Endothelial cell of umbilical vein (primary cell): ENCODE data around the gene KLK1.

Experiments
- CTCF ChIP-seq, 2 donors: IDR thresholded peaks; 1 replicate in 1 of 2; 2 replicates in 1 of 2; pipeline ENCODE4 v1.5.1; 2011; ENCODE audit warnings: low read length in 2 of 2, mild to moderate bottlenecking in 2 of 2, moderate library complexity in 2 of 2, control low read depth in 1 of 2, inconsistent platforms in 1 of 2, low read depth in 1 of 2; ENCODE audit not compliant: insufficient read depth in 1 of 2; ENCODE audit errors: extremely low read depth in 1 of 2
- EZH2 ChIP-seq: IDR thresholded peaks from 2 replicates; pipeline ENCODE4 v1.6.1; 2012; ENCODE audit warnings: borderline replicate concordance, low read depth, mild to moderate bottlenecking, moderate library complexity, low read length, inconsistent platforms; ENCODE audit not compliant: severe bottlenecking
- FOS ChIP-seq: IDR thresholded peaks from 2 replicates; pipeline ENCODE4 v1.6.1; 2011; ENCODE audit warnings: mild to moderate bottlenecking, low read length, moderate library complexity, borderline replicate concordance; ENCODE audit not compliant: insufficient read depth
- GATA2 ChIP-seq: IDR thresholded peaks from 2 replicates; pipeline ENCODE4 v1.7.0; 2011; ENCODE audit warnings: low read depth, mild to moderate bottlenecking, moderate library complexity, mixed read lengths, low read length; ENCODE audit not compliant: insufficient read length, insufficient read depth
- JUN ChIP-seq: IDR thresholded peaks from 2 replicates; pipeline ENCODE4 v1.6.1; 2011; ENCODE audit warnings: borderline replicate concordance, low read depth; ENCODE audit not compliant: insufficient read length, insufficient read depth
- MAX ChIP-seq: IDR thresholded peaks from 2 replicates; pipeline ENCODE4 v1.6.1; 2011; ENCODE audit not compliant: insufficient read depth, insufficient read length
- MYC ChIP-seq: IDR thresholded peaks from one replicate; pipeline ENCODE4 v1.6.1; 2011; ENCODE audit warnings: mild to moderate bottlenecking, low read depth, low read length
- POLR2A ChIP-seq: IDR thresholded peaks from 2 replicates; pipeline ENCODE4 v1.6.1; 2012; ENCODE audit warnings: low read depth, mild to moderate bottlenecking, control low read depth, low read length
- POLR2AphosphoS5 ChIP-seq: IDR thresholded peaks from 2 replicates; pipeline ENCODE4 v1.6.1; 2012; ENCODE audit warnings: low read depth, mild to moderate bottlenecking, control low read depth, low read length, moderate library complexity; ENCODE audit not compliant: insufficient read depth

GRCh38 chr19:50797429-50797780, 26.2 kb downstream of the KLK1 start:
- TF ChIP-seq CTCF (IDR thresholded peaks at IDR 0.05; ENCODE audit: extremely low read depth in 1 of 2, insufficient read depth in 1 of 2, low read depth in 1 of 2, low read length in 2 of 2) (no peak), POLR2A (no peak), POLR2AphosphoS5 (no peak), EZH2 (no peak), FOS (no peak), MAX (no peak), JUN (no peak), MYC (no peak), GATA2 (no peak)
